Calu3 (cell line): ENCODE results near the gene C2CD4D. TPM values are rescaled to one million over a fixed set of nuclear protein-coding genes. Genes with fewer than 3 reads are reported as not detected.

ENCODE experiments used
- BruUV-seq: library from RNA; stranded (reverse); fragments of 400-500 nt; replicated peaks from 2 replicates; lab custom pipeline; 2021; lab: Mats Ljungman, UMichigan
- CTCF ChIA-PET: fragments of 300-600 bp; sonication (Branson Sonifier 250); formaldehyde crosslinking; loops from one replicate; lab custom pipeline; 2022; ENCODE audit warnings: antibody characterized with exemption; lab: Charles Lee
- DNase-seq: peaks from one replicate; pipeline ENCODE4 v3.0.0; 2022
- H3K27ac Mint-ChIP-seq: one replicate; pipeline ENCODE4 v1.8.0; 2022; ENCODE audit warnings: mixed read lengths; ENCODE audit not compliant: unreplicated experiment
- H3K27me3 Mint-ChIP-seq: one replicate; pipeline ENCODE4 v1.8.0; 2022; ENCODE audit warnings: mixed read lengths; ENCODE audit not compliant: unreplicated experiment
- H3K36me3 Mint-ChIP-seq: one replicate; pipeline ENCODE4 v1.8.0; 2022; ENCODE audit warnings: mild to moderate bottlenecking, moderate library complexity, mixed read lengths; ENCODE audit not compliant: insufficient read depth, unreplicated experiment
- H3K4me1 Mint-ChIP-seq: one replicate; pipeline ENCODE4 v1.8.0; 2022; ENCODE audit warnings: mild to moderate bottlenecking, low read depth, mixed read lengths; ENCODE audit not compliant: unreplicated experiment
- H3K4me3 Mint-ChIP-seq: one replicate; pipeline ENCODE4 v1.8.0; 2022; ENCODE audit warnings: mild to moderate bottlenecking, low read depth, moderate library complexity, mixed read lengths; ENCODE audit not compliant: unreplicated experiment
- H3K9me3 Mint-ChIP-seq: one replicate; pipeline ENCODE4 v1.8.0; 2022; ENCODE audit warnings: low read depth, mixed read lengths; ENCODE audit not compliant: unreplicated experiment
- intact Hi-C: fragments of 100-400 bp; cut with micrococcal nuclease; formaldehyde crosslinking; loops from one replicate; pipeline ENCODE4 v1.10.0; 2022; ENCODE audit not compliant: unreplicated experiment
- total RNA-seq: library from RNA; stranded (reverse); gene quantifications from 2 replicates; pipeline ENCODE4 v1.2.3, GENCODE V29; 2022
- TF ChIP-seq, protein P1 (sequence below): fragments of 200-600 bp; IDR thresholded peaks from one replicate; pipeline ENCODE4 v1.8.0; 2022; ENCODE audit warnings: antibody characterized with exemption; ENCODE audit not compliant: unreplicated experiment

C2CD4D gene
- total RNA-seq, 1 experiment from 2014 or later: 2.5 TPM

DNA sequence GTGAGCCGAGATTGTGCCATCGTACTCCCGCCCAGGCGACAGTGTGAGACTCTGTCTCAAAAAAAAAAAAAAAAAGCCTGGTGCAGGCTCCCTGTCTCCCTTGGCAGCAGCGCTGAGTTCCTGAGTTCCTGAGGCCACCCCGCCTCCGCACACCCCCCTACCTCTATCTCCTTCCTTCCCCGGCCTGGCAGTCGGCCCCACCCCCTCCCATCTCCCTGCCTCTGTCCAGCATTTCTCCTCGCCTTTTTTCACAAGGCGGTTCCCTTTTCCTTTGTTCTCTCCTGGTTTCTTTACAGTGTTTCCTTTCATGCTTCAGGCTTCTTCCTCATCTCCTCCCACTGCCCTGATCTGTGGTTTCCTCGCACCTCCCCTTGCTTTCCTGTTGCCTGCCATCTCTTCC lies 10.7 kb downstream of the C2CD4D start:
- no peaks in the 10 kb centered on the region for H3K9me3 Mint-ChIP-seq
- H3K4me3 Mint-ChIP-seq: no peak overlapping the region
- CTCF ChIA-PET: no interaction called here
- no TSS peak for BruUV-seq
- no peaks in the 10 kb centered on the region for H3K36me3 Mint-ChIP-seq
- H3K27ac Mint-ChIP-seq: no peak overlapping the region
- H3K27me3 Mint-ChIP-seq: peaks cover 17% of the 10 kb centered on the region
- intact Hi-C loops: no loop called here
- TF ChIP-seq, protein P1, sequence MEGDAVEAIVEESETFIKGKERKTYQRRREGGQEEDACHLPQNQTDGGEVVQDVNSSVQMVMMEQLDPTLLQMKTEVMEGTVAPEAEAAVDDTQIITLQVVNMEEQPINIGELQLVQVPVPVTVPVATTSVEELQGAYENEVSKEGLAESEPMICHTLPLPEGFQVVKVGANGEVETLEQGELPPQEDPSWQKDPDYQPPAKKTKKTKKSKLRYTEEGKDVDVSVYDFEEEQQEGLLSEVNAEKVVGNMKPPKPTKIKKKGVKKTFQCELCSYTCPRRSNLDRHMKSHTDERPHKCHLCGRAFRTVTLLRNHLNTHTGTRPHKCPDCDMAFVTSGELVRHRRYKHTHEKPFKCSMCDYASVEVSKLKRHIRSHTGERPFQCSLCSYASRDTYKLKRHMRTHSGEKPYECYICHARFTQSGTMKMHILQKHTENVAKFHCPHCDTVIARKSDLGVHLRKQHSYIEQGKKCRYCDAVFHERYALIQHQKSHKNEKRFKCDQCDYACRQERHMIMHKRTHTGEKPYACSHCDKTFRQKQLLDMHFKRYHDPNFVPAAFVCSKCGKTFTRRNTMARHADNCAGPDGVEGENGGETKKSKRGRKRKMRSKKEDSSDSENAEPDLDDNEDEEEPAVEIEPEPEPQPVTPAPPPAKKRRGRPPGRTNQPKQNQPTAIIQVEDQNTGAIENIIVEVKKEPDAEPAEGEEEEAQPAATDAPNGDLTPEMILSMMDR: no peak
- H3K4me1 Mint-ChIP-seq: peaks cover 50% of the 10 kb centered on the region
- no peak for DNase-seq

DNA sequence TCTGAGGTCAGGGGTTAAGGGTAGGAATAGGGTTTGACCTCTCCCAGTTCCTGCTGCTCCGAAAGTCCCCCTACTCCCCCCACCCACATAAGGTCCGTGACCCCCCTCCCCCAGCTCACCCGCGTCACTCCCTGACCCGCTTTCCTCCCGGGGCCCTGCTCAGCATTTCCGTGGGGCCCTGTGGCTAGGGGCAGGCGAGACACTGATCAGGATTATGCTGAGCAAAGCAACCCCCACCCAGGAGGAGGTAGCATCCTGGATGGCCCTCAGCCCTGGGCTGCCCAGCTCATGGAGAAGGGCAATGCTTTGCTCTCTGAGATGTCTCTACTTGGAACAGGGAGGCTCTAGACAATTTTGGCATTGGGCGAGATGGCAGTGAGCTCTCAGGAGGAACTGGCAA lies 11.8 kb downstream of the C2CD4D start:
- Mint-ChIP-seq H3K4me1 (peaks cover 41% of the 10 kb centered on the region), H3K4me3 (no peak overlapping the region), H3K36me3 (no peaks in the 10 kb centered on the region), H3K9me3 (no peaks in the 10 kb centered on the region), H3K27ac (no peak overlapping the region), H3K27me3 (peaks cover 28% of the 10 kb centered on the region)
- CTCF ChIA-PET: interaction anchor here (0.6 to 0.7 kb wide), 3 partner anchors 40 to 188 kb away, joined by 3 to 13 read pairs (median 9); no protein-coding TSS in a partner anchor
- BruUV-seq: no TSS peak
- no peak for DNase-seq
- TF ChIP-seq, protein P1: no peak
- intact Hi-C loops: no loop called here

DNA sequence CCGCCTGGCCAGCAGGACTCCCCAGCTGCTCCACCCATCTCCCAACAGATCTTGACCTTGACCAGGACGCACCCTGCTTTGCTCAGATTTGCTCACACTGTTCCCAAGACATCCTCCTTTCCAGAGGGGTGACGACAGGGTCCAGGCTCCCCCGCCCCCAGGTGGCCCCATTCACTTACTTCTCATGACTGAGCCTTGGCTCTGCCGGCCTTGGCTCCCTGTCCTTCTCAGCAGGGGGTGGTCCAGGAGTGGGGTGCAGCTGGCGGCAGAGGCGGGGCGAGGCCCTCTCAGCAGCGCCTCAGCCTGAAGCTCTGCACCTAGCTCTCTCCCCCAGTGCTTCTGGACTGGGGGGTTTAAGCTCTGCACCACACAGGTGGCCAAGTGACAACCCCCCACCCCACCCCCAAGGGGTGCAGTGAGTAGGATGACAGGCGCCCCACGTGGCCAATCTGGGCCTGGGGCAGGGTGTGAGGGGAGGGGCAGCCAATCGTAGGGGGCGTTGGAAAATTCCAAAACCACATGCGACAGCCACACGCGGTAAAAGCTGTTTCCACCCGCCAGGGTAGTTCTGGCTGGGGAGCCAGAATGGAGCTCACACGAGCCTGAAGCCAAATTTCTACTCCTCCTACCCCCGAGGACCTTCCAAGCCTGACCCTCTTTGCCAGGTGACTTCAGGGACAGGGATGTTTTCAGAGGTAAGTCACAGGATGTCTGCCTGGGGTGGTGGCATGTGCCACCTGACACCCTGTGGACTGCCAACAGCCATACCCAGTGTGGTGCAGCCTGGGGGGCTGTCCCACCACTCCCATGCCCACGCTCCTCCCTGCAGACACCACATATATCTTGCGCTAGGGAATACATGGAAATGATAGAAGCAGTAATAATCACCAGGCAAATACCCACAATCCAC lies 13.6 kb downstream of the C2CD4D start:
- Mint-ChIP-seq H3K27ac (no peak overlapping the region), H3K4me3 (no peak overlapping the region), H3K4me1 (peaks cover 23% of the 10 kb centered on the region), H3K36me3 (no peaks in the 10 kb centered on the region), H3K9me3 (no peaks in the 10 kb centered on the region), H3K27me3 (peaks cover 40% of the 10 kb centered on the region)
- CTCF ChIA-PET: interaction anchor here (0.6 kb wide), 2 partner anchors 279 to 335 kb away, joined by 3 read pairs; no protein-coding TSS in a partner anchor
- TF ChIP-seq, protein P1: no peak
- DNase-seq: no peak
- BruUV-seq: no TSS peak
- intact Hi-C loops: no loop called here

- peaks cover 40% of the 10 kb centered on the region for H3K27me3 Mint-ChIP-seq
- no peaks in the 10 kb centered on the region for H3K9me3 Mint-ChIP-seq
- intact Hi-C loops: no loop called here
- no TSS peak for BruUV-seq
- TF ChIP-seq, protein P1: no peak
- no peak overlapping the region for H3K4me3 Mint-ChIP-seq
- H3K4me1 Mint-ChIP-seq: peaks cover 21% of the 10 kb centered on the region
- no peak for DNase-seq
- H3K36me3 Mint-ChIP-seq: no peaks in the 10 kb centered on the region
- H3K27ac Mint-ChIP-seq: no peak overlapping the region
- CTCF ChIA-PET: no interaction called here
Observed at GRCh38 chr1:151825204-151825603, 14.4 kb downstream of the C2CD4D start.
